ENCODE results near the gene TMEM52.

TMEM52 gene

DNA sequence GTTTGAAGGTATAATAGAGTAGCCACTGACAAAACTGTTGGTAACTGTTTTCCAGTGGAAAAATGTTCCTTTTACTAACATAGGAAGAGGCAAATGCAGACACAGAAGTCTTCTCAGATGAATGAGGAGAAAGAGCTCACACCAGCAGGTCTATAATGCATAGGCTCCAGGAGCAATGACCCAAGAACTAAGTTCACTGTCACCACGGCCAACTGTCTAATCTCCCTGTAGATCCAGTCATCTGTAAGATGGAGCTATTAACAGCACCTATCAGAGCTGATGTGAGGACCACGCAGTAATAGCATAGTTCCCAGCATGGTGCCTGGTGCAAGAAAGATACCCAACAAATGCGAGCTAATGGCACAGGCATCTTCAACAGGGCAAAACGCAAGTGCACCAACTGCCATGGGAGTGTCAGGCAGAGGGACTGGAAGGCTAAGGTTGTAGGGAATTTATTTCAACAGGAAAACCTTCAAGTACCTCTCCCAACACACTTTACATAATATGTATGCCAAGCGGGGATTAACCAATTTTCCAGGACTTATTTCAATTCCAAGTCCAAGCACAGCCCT lies 41.1 kb downstream of the TMEM52 start:
- Histone ChIP-seq H3K4me1 (ENCODE audit: insufficient read depth, low read length) (0 out of 2 replicates have a peak, but pooled peaks cover 3% of the 10 kb centered on the region), H2AFZ (ENCODE audit: low read depth, low read length) (no peak overlapping the region), H3K4me2 (ENCODE audit: insufficient read depth, low read length) (no peak overlapping the region), H3K4me3 (ENCODE audit: low read depth in 1 of 2, low read length in 2 of 2) (no peak overlapping the region), H3K36me3 (ENCODE audit: insufficient read depth, low read length) (peaks cover 75% of the 10 kb centered on the region), H3K27ac (ENCODE audit: low read length) (no peak overlapping the region), H3K27me3 (ENCODE audit: insufficient read depth, low read length, poor library complexity) (no peaks in the 10 kb centered on the region), H3K9me3 (ENCODE audit: insufficient read depth, low read length, severe bottlenecking) (no peaks in the 10 kb centered on the region), H3K79me2 (ENCODE audit: insufficient read depth, low read length) (peaks cover 100% of the 10 kb centered on the region), H4K20me1 (ENCODE audit: insufficient read depth, low read length) (peaks cover 93% of the 10 kb centered on the region), H3K9ac (ENCODE audit: low read depth, low read length) (no peak overlapping the region)
- DNase-seq: no peak
- TF ChIP-seq EZH2 (IDR thresholded peaks at IDR 0.05; ENCODE audit: borderline replicate concordance, low read depth, low read length, severe bottlenecking): no peak
- TF ChIP-seq, protein P1, sequence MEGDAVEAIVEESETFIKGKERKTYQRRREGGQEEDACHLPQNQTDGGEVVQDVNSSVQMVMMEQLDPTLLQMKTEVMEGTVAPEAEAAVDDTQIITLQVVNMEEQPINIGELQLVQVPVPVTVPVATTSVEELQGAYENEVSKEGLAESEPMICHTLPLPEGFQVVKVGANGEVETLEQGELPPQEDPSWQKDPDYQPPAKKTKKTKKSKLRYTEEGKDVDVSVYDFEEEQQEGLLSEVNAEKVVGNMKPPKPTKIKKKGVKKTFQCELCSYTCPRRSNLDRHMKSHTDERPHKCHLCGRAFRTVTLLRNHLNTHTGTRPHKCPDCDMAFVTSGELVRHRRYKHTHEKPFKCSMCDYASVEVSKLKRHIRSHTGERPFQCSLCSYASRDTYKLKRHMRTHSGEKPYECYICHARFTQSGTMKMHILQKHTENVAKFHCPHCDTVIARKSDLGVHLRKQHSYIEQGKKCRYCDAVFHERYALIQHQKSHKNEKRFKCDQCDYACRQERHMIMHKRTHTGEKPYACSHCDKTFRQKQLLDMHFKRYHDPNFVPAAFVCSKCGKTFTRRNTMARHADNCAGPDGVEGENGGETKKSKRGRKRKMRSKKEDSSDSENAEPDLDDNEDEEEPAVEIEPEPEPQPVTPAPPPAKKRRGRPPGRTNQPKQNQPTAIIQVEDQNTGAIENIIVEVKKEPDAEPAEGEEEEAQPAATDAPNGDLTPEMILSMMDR (IDR thresholded peaks at IDR 0.05; ENCODE audit: borderline replicate concordance, extremely low read depth, low read length, poor library complexity, severe bottlenecking): no peak
- ATAC-seq (ENCODE audit: insufficient read depth, low read depth): no peak

DNA sequence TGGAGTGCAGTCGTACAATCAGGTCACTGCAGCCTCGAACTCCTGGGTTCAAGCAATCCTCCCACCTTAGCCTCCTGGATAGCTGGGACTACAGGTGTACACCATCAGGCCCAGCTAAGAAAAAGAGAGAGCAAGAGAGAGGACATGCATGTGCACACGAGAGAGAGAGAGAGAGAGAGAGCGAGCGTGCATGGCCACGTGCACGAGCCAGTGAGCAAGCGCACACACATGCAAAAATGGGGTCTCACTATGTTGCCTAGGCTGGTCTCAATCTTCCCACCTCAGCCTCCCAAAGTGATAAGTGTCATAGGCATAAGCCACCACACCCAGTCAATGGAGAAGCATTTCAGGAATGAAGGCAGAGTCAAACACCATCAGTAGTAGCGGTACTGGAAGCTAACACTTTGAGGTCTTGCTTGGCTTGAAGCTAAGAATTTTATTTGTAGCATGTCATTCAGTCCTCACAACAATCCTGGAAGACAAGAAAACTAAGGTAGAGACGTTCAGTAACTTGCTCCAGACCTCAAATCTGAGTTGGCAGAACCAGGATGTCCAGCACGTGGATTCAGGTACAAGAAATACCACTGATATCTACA lies 42.6 kb downstream of the TMEM52 start:
- no peak for DNase-seq
- Histone ChIP-seq H3K4me2 (ENCODE audit: insufficient read depth, low read length) (no peak overlapping the region), H4K20me1 (ENCODE audit: insufficient read depth, low read length) (peaks cover 93% of the 10 kb centered on the region), H3K27ac (ENCODE audit: low read length) (no peak overlapping the region), H3K4me1 (ENCODE audit: insufficient read depth, low read length) (no peaks in the 10 kb centered on the region), H3K9ac (ENCODE audit: low read depth, low read length) (no peak overlapping the region), H3K36me3 (ENCODE audit: insufficient read depth, low read length) (peaks cover 83% of the 10 kb centered on the region), H3K79me2 (ENCODE audit: insufficient read depth, low read length) (peaks cover 100% of the 10 kb centered on the region), H2AFZ (ENCODE audit: low read depth, low read length) (no peak overlapping the region), H3K9me3 (ENCODE audit: insufficient read depth, low read length, severe bottlenecking) (no peaks in the 10 kb centered on the region), H3K4me3 (ENCODE audit: low read depth in 1 of 2, low read length in 2 of 2) (no peak overlapping the region), H3K27me3 (ENCODE audit: insufficient read depth, low read length, poor library complexity) (no peaks in the 10 kb centered on the region)
- no peak for ATAC-seq (ENCODE audit: insufficient read depth, low read depth)
- TF ChIP-seq EZH2 (IDR thresholded peaks at IDR 0.05; ENCODE audit: borderline replicate concordance, low read depth, low read length, severe bottlenecking): no peak
- TF ChIP-seq, protein P1 (IDR thresholded peaks at IDR 0.05; ENCODE audit: borderline replicate concordance, extremely low read depth, low read length, poor library complexity, severe bottlenecking): no peak

DNA sequence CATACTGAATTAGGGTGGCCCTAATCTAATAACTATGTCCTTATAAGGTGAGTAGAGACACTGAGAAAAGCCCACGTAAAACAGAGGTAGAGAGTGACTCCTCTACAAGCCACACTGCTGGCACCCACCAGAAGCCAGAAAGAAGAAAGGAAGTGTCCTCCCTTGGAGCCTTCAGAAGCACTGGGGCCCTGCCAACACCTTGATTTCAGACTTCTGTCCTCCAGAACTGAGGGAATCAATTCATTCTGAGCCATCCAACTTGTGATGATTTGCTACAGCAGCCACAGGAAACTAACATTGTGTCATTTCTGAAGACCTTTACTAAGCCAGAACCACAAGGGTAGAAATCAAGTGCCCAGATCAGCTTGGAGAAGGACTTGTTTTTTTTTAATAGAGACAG lies 43.1 kb downstream of the TMEM52 start:
- peaks cover 100% of the 10 kb centered on the region for H3K79me2 ChIP-seq (ENCODE audit: insufficient read depth, low read length)
- no peaks in the 10 kb centered on the region for H3K27me3 ChIP-seq (ENCODE audit: insufficient read depth, low read length, poor library complexity)
- TF ChIP-seq, protein P1 (IDR thresholded peaks at IDR 0.05; ENCODE audit: borderline replicate concordance, extremely low read depth, low read length, poor library complexity, severe bottlenecking): no peak
- no peak for TF ChIP-seq EZH2 (IDR thresholded peaks at IDR 0.05; ENCODE audit: borderline replicate concordance, low read depth, low read length, severe bottlenecking)
- no peak overlapping the region for H3K9ac ChIP-seq (ENCODE audit: low read depth, low read length)
- H3K4me1 ChIP-seq (ENCODE audit: insufficient read depth, low read length): no peaks in the 10 kb centered on the region
- H3K4me2 ChIP-seq (ENCODE audit: insufficient read depth, low read length): no peak overlapping the region
- no peak overlapping the region for H3K4me3 ChIP-seq (ENCODE audit: low read depth in 1 of 2, low read length in 2 of 2)
- H4K20me1 ChIP-seq (ENCODE audit: insufficient read depth, low read length): peaks cover 93% of the 10 kb centered on the region
- no peak overlapping the region for H3K27ac ChIP-seq (ENCODE audit: low read length)
- no peaks in the 10 kb centered on the region for H3K9me3 ChIP-seq (ENCODE audit: insufficient read depth, low read length, severe bottlenecking)
- H3K36me3 ChIP-seq (ENCODE audit: insufficient read depth, low read length): peaks cover 80% of the 10 kb centered on the region
- DNase-seq: no peak
- no peak for ATAC-seq (ENCODE audit: insufficient read depth, low read depth)
- no peak overlapping the region for H2AFZ ChIP-seq (ENCODE audit: low read depth, low read length)

All from DND-41 (cell line).